ES-I3 (cell line): ENCODE data around the gene TRIM8.
"Not testable (repeated sequence)": the region's sequence is repeated elsewhere in the genome, so short reads cannot be mapped to it uniquely, and the experiment has no call there.

Experiments
- H3K36me3 ChIP-seq: 2 replicates; pipeline ENCODE4 v1.6.1; 2013; ENCODE audit warnings: mild to moderate bottlenecking, low read length, control low read depth, moderate library complexity; ENCODE audit not compliant: insufficient read depth
- H3K4me1 ChIP-seq: 2 replicates; pipeline ENCODE4 v1.6.1; 2013; ENCODE audit warnings: mild to moderate bottlenecking, control low read depth, low read length; ENCODE audit not compliant: insufficient read depth
- H3K9ac ChIP-seq: 2 replicates; pipeline ENCODE4 v1.6.1; 2013; ENCODE audit warnings: low read depth, mild to moderate bottlenecking, low read length, moderate library complexity
- H3K9me3 ChIP-seq: 2 replicates; pipeline ENCODE4 v1.6.1; 2013; ENCODE audit warnings: mild to moderate bottlenecking, low read length, moderate library complexity; ENCODE audit not compliant: control insufficient read depth, insufficient read depth

The TRIM8 gene

DNA sequence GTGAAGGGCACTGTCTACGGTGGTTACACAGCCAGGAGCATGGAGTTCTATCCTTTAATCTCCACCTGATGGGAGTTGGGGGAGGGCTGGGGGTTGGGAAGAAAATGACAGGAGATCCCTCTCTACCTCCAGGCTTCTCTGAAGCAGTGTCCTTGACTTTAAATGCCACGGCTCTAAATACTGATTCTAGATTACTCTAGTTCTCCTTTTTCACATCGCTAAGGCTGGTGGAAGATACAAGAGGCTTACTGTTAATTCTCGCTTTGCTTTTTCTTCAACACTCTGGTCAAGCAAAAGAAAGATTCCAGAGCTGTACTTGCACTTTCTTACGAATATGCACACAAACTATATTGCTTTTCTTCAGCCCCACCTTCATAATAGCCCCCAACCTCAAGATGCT, 39.5 kb downstream of the TRIM8 start:
- peaks cover 4% of the 10 kb centered on the region; the same call in 1 of the 2 replicates for H3K4me1 ChIP-seq
- no peak overlapping the region for H3K9ac ChIP-seq
- peaks cover 4% of the 10 kb centered on the region for H3K36me3 ChIP-seq

DNA sequence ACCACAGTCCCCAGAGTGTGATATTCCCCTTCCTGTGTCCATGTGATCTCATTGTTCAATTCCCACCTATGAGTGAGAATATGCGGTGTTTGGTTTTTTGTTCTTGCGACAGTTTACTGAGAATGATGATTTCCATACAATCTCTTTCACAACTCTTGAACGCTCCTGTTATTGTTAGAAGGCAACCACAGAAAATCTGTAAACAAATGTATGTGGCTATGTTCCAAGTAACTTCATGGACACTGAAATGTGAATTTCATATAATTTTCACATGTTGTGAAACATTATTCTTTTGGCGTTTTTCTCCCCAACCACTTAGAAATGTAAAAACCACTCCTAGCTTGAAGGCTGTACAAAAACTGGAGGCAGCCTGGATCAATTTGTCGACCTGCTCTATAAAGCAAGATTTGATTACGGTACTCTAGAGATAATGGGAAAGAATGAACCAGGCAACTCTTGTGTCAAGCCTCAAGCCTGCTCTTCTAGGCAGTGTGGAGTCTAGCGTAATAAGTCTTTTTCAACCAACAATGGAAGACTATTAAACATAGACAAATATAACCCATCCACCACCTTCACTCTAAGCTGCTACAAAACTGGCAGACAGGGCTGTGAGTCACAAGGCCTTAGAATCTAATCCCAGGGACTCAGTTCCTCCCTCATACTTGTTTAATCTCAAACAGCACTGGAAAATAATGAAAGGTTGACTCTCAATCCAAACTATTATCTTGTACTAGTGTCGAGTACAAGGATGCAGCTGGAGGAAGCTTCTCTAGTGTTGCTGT, 47.2 kb downstream of the TRIM8 start:
- H3K9me3 ChIP-seq, result no peaks in the 10 kb centered on the region
- H3K4me1 ChIP-seq, result no peaks in the 10 kb centered on the region
- H3K36me3 ChIP-seq, result peaks cover under 1% of the 10 kb centered on the region; the same call in 1 of the 2 replicates
- H3K9ac ChIP-seq, result no peak overlapping the region

More for the DNA sequence above, 39.5 kb downstream of the TRIM8 start:
- no peaks in the 10 kb centered on the region for H3K9me3 ChIP-seq

DNA sequence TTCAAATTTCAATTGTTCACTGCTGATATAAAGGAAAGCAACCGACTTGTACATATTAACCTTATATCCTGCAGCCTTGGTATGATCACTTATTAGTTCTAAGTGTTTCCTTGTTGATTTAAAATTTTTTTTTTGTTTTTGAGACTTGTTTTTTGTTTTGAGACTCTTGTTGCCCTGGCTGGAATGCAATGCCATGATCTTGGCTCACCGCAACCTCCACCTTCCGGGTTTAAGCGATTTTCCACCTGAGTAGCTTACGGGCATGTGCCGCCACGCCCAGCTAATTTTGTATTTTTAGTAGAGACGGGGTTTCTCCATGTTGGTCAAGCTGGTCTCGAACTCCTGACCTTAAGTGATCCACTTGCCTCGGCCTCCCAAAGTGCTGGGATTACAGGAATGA, 51.1 kb downstream of the TRIM8 start:
- peaks cover 17% of the 10 kb centered on the region for H3K36me3 ChIP-seq
- not testable (repeated sequence) for H3K9ac ChIP-seq, H3K9me3 ChIP-seq, H3K4me1 ChIP-seq

DNA sequence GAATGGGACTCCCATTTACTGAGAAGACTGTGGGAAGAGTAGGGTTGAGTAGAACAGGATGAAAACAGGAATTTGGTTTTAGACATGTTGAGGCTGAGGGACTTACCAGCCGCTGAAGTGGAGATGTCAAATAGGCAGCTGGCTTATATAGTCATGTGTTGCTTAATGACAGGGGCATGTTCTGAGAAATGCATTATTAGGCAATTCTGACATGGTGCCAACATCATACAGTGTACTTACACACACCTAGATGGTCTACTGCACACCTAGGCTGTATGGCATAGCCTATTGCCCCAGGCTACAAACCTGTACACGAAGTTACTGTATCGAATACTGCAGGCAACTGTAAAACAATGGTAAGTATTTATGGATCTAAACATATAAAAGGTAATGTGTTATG, 52.5 kb downstream of the TRIM8 start:
- Histone ChIP-seq H3K9ac (no peak overlapping the region), H3K36me3 (peaks cover 17% of the 10 kb centered on the region), H3K4me1 (no peaks in the 10 kb centered on the region), H3K9me3 (no peaks in the 10 kb centered on the region)

DNA sequence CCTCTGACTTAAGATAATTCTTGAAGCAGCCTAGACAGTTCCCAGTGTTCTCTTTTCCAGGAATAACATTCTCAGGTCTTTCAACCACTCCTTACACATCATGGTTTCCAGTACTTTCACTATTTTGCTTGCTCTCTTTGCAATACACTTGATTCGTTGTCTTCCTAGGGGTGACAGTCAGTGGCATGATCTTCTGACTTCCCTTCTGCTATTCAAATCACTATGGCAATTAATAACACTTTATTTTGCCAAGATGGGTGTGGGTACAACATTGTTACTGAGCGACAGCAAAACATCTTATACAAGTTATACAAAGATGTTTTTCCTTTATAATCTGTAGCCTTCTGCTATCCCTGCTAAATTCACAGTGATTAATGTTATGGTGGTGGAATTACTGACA, 54.6 kb downstream of the TRIM8 start:
- no peaks in the 10 kb centered on the region for H3K9me3 ChIP-seq

DNA sequence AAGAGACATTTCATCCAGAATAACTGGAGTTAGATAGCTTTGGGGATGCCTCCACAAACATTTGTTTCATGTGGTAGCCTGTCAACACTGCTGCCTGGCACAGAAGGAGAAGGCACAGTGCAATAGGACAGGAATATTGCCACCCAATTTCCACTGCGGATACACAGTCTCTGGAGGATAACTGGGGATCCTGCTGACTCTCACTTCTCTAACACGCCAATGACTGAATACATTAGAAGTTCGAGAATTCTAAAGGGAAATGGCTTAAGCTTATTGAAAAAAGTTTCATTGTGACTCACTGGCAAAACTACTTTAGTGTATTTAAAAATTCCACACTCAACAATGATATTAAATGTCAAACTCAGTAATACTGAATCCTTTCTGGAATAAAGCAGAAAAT, 57.0 kb downstream of the TRIM8 start:
- Histone ChIP-seq H3K36me3 (peaks cover 17% of the 10 kb centered on the region), H3K4me1 (no peaks in the 10 kb centered on the region), H3K9me3 (no peaks in the 10 kb centered on the region), H3K9ac (no peak overlapping the region)

More for the DNA sequence above, 54.6 kb downstream of the TRIM8 start:
- Histone ChIP-seq H3K9ac (no peak overlapping the region), H3K36me3 (peaks cover 17% of the 10 kb centered on the region), H3K4me1 (no peaks in the 10 kb centered on the region)

DNA sequence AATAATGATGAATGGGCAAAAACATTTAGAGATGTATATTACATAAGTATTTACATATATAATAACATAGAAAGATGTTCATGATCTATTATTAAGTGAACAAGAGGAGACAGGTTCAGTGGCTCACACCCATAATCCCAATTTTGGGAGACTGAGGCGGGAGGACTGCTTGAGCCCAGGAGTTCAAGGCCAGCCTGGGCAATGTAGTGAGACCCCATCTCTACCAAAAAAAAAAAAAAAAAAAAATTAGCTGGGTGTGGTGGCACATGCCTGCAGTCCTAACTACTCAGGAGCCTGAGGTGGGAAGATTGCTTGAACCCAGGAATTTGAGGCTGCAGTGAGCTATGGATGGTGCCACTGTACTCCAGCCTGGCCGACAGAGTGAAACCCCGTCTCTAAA, 57.5 kb downstream of the TRIM8 start:
- no peak overlapping the region for H3K9ac ChIP-seq
- H3K4me1 ChIP-seq, result no peaks in the 10 kb centered on the region
- no peaks in the 10 kb centered on the region for H3K9me3 ChIP-seq
- H3K36me3 ChIP-seq, result peaks cover 13% of the 10 kb centered on the region

DNA sequence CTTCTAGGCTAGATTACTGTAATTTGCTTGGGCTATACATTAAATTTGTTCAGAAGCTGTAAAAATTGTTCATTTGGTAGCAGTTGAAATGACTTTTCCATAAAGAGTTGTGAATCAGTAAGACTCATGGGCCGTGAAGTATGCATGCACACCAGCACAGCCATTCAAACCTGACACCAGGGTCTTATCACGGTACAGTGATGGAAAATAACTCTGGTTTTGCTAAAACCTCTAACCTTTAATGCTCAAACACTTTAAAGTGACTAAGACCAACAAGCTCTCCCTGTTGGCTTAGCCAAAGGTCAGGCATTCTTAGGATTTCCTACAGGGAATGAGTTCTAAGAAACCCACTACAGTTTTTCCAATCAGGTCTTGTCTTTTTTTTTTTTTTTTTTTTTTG, 58.5 kb downstream of the TRIM8 start:
- Histone ChIP-seq H3K36me3 (peaks cover 8% of the 10 kb centered on the region), H3K4me1 (no peaks in the 10 kb centered on the region), H3K9me3 (no peaks in the 10 kb centered on the region), H3K9ac (no peak overlapping the region)

DNA sequence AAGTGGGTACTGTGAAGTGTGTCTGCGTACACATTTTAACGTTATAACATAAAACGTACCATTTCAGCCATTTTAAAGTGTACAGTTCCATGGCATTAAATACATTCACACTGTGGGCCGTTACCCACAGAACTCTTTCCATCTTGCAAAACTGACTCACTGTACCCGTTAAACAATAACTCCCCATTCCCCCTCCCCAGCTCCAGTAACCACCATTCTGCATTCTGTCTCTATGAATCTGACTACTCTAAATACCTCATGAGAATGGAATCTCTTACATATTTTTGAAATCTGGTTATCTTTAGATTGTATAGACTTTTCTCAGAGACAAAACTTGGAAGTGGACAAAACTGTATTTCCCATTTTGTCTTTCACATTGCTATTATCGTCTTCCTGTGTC, 60.6 kb downstream of the TRIM8 start:
- H3K36me3 ChIP-seq, result no peaks in the 10 kb centered on the region
- no peaks in the 10 kb centered on the region for H3K4me1 ChIP-seq
- no peaks in the 10 kb centered on the region for H3K9me3 ChIP-seq
- no peak overlapping the region for H3K9ac ChIP-seq

DNA sequence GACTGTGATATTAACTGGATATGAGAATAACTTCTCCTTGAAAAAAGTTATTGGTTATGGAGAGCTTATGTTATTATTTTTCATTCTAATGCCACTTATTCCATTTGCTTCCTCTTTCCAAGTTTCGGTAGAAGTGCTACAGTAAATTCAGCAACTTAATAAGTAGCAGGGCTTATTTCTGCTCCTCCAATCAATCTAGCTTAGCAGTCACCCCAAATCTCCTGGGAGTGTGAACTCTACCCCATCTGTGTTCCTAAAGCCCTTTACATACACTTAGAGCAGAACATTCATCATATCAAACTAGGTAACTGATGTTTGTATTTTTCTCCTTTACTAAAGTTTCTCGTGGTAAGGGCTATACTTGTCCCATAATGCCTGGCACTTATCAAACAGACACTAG, 61.3 kb downstream of the TRIM8 start:
- Histone ChIP-seq H3K4me1 (peaks cover 2% of the 10 kb centered on the region), H3K9ac (no peak overlapping the region), H3K9me3 (no peaks in the 10 kb centered on the region), H3K36me3 (no peaks in the 10 kb centered on the region)
